K562 (cell line): ENCODE data around the gene ENTR1. TPM values are rescaled to one million over a fixed set of nuclear protein-coding genes. Genes with fewer than 3 reads are reported as not detected.

ENCODE experiments used
- ATAC-seq: fragments of 200-7000 bp; cut with Tn5 transposase; 3 replicates; pipeline ENCODE4 v1.9.1; 2020; ENCODE audit warnings: moderate library complexity
- BruUV-seq: library from RNA; stranded (reverse); fragments of 400-500 nt; replicated peaks from 2 replicates; lab custom pipeline; 2021; lab: Mats Ljungman, UMichigan
- CTCF ChIA-PET: fragments of 300-600 bp; formaldehyde crosslinking; extraction: SDS; loops from one replicate; lab custom pipeline; 2021; ENCODE audit warnings: low intra/inter-chr PET ratio; lab: Yijun Ruan, JAX
- POLR2A ChIA-PET: fragments of 300-600, 350-650 bp; sonication (Branson Sonifier 250); formaldehyde crosslinking; extraction: SDS; loops from one replicate; lab custom pipeline; 2021; ENCODE audit warnings: antibody characterized with exemption, inconsistent platforms; lab: Yijun Ruan, JAX
- DNase-seq, 4 experiments: peaks; one replicate each; pipeline versions ENCODE4 v3.0.0 to v3.0.0-alpha.2; 2011 to 2018; ENCODE audit warnings: low spot score in 3 of 4, mixed read lengths in 3 of 4; ENCODE audit errors: extremely low read depth in 1 of 4
- FAIRE-seq: peaks from 2 replicates; lab custom pipeline; 2011; peaks lifted over from hg19 to GRCh38; lab: Jason Lieb, UNC
- H2AFZ ChIP-seq: 2 replicates; pipeline ENCODE4 v1.6.0; 2011; ENCODE audit warnings: low read depth, low read length, control low read depth, inconsistent platforms
- H3K27ac ChIP-seq: fragments of 200-600 bp; 3 replicates; pipeline ENCODE4 v1.8.0; 2011; ENCODE audit warnings: low read depth, mild to moderate bottlenecking, control low read depth, inconsistent platforms, low read length, moderate library complexity, mixed read lengths; ENCODE audit errors: extremely low read depth
- H3K27me3 ChIP-seq, 2 experiments: fragments of 300-600 bp in 1 of 2; 2 replicates in 1 of 2; 3 replicates in 1 of 2; pipeline versions ENCODE4 v1.6.0 to v1.8.0; 2011; ENCODE audit warnings: inconsistent platforms in 2 of 2, low read length in 2 of 2, mild to moderate bottlenecking in 1 of 2, mixed read lengths in 1 of 2, moderate library complexity in 1 of 2; ENCODE audit not compliant: control insufficient read depth in 2 of 2, insufficient read depth in 2 of 2
- H3K36me3 ChIP-seq: fragments of 300-600 bp; 3 replicates; pipeline ENCODE4 v1.8.0; 2011; ENCODE audit warnings: mild to moderate bottlenecking, low read length, inconsistent platforms; ENCODE audit not compliant: control insufficient read depth, insufficient read depth
- H3K4me1 ChIP-seq, 2 experiments: fragments of 200-600 bp in 1 of 2; replicated peaks in 1 of 2; 2 replicates in 1 of 2; 3 replicates in 1 of 2; pipeline versions ENCODE4 v1.5.1 to v1.8.0; 2011; ENCODE audit warnings: inconsistent platforms in 2 of 2, low read length in 2 of 2, mild to moderate bottlenecking in 1 of 2, mixed read lengths in 1 of 2, moderate library complexity in 1 of 2; ENCODE audit not compliant: control insufficient read depth in 2 of 2, insufficient read depth in 2 of 2
- H3K4me2 ChIP-seq: 2 replicates; pipeline ENCODE4 v1.6.1; 2011; ENCODE audit warnings: low read length, control low read depth, inconsistent platforms, mixed read lengths; ENCODE audit not compliant: insufficient read depth
- H3K4me3 ChIP-seq: fragments of 200-600 bp; sonication (generic), shearing (Covaris generic); 2 replicates; pipeline ENCODE4 v1.5.1; 2016; ENCODE audit warnings: control low read depth, inconsistent platforms
- H3K79me2 ChIP-seq: fragments of 200-600 bp; 3 replicates; pipeline ENCODE4 v1.8.0; 2011; ENCODE audit warnings: low read length, inconsistent platforms; ENCODE audit not compliant: control insufficient read depth, insufficient read depth
- H3K9ac ChIP-seq, 2 experiments: 2 replicates each; pipeline versions ENCODE4 v1.6.0 to v1.6.1; 2011; ENCODE audit warnings: low read depth in 2 of 2, low read length in 2 of 2, control low read depth in 1 of 2, inconsistent platforms in 1 of 2, mild to moderate bottlenecking in 1 of 2, mixed read lengths in 1 of 2; ENCODE audit not compliant: insufficient read depth in 1 of 2
- H3K9me1 ChIP-seq: one replicate; pipeline ENCODE4 v1.6.0; 2011; ENCODE audit warnings: inconsistent platforms, mild to moderate bottlenecking, low read length, moderate library complexity; ENCODE audit not compliant: control insufficient read depth, insufficient read depth
- H3K9me3 ChIP-seq: replicated peaks from 2 replicates; pipeline ENCODE4 v1.5.1; 2011; ENCODE audit warnings: low read depth, low read length, inconsistent platforms; ENCODE audit not compliant: control insufficient read depth, insufficient read depth
- H4K20me1 ChIP-seq: replicated peaks from 2 replicates; pipeline ENCODE4 v1.6.1; 2011; ENCODE audit warnings: low read length, inconsistent platforms, mixed read lengths; ENCODE audit not compliant: control insufficient read depth, insufficient read depth
- POLR2G ChIP-seq: fragments of 200-400 bp; formaldehyde crosslinking; IDR thresholded peaks from 2 replicates; pipeline ENCODE4 v1.6.1; 2017; ENCODE audit warnings: low read depth, mild to moderate bottlenecking, antibody characterized with exemption, low read length, moderate library complexity
- TBP ChIP-seq: optimal IDR thresholded peaks from 2 replicates; pipeline ENCODE3; 2011; ENCODE audit warnings: low read depth, low read length, improper control_type of control experiment
- XRCC4 ChIP-seq: IDR thresholded peaks from one replicate; pipeline ENCODE4 v1.6.1; 2011; ENCODE audit not compliant: insufficient read depth, insufficient read length; ENCODE audit errors: extremely low read depth
- ZFP36 ChIP-seq: fragments of 150-350 bp; IDR thresholded peaks from 2 replicates; pipeline ENCODE4 v1.6.1; 2018; ENCODE audit warnings: low read length, low read depth; ENCODE audit not compliant: partially characterized antibody
- ZNF24 ChIP-seq: fragments of 450-650 bp; IDR thresholded peaks from 2 replicates; pipeline ENCODE4 v1.6.1; 2016
- WGBS: fragments of 100-300 bp; shearing (Covaris generic); methylation state at CpG from one replicate; pipeline ENCODE4 v1.1.6; 2016; ENCODE audit warnings: low coverage, mixed read lengths; ENCODE audit not compliant: insufficient coverage; ENCODE audit errors: missing lambda C conversion rate; 5-methylcytosine and 5-hydroxymethylcytosine counted together
- in situ Hi-C: fragments of 300-500 bp; cut with MboI; formaldehyde crosslinking; loops from 4 replicates; pipeline ENCODE4 v1.15.0; 2018; ENCODE audit warnings: inconsistent platforms, mixed read lengths
- intact Hi-C: fragments of 100-400 bp; cut with micrococcal nuclease; formaldehyde crosslinking; loops from 2 replicates; pipeline ENCODE4 v1.14.2; 2022
- polyA plus RNA-seq, 8 experiments: library from polyadenylated mRNA; depleted of rRNA in 4 of 8; stranded (reverse) in 5 of 8; unstranded in 3 of 8; fragments of >200 nt; fragmentation: Nextera tagmentation in 2 of 8; fragmentation: Illumina TruSeq in 1 of 8; extraction: Ambion mirVana in 2 of 8; extraction: Trizol in 1 of 8; gene quantifications; 2 replicates each; pipeline versions ENCODE4 v1.2.1 to v1.2.3, GENCODE V29; 2011 to 2014; ENCODE audit warnings: inconsistent platforms in 1 of 8, missing spikeins in 1 of 8
- total RNA-seq, 7 experiments: library from RNA; depleted of rRNA in 6 of 7; stranded (reverse); fragments of >200 nt in 6 of 7; fragmentation: Illumina TruSeq in 2 of 7; extraction: Trizol in 2 of 7; gene quantifications; 2 replicates each; pipeline versions ENCODE4 v1.2.1 to v1.2.3, GENCODE V29; 2011 to 2021; ENCODE audit warnings: low replicate concordance in 1 of 7
- TF ChIP-seq, protein P1 (sequence below): fragments of 450-650 bp; formaldehyde crosslinking; IDR thresholded peaks from 2 replicates; pipeline ENCODE4 v1.4.0; 2020; ENCODE audit warnings: mild to moderate bottlenecking, moderate library complexity
- TF ChIP-seq, protein P2 (sequence below), 2 experiments: fragments of 450-650 bp; IDR thresholded peaks; 2 replicates each; pipeline ENCODE4 v1.6.1; 2018; ENCODE audit warnings: mild to moderate bottlenecking in 2 of 2, low read depth in 1 of 2; ENCODE audit not compliant: partially characterized antibody in 2 of 2
- TF ChIP-seq, protein P3 (sequence below): IDR thresholded peaks from 2 replicates; pipeline ENCODE4 v1.6.1; 2014; ENCODE audit warnings: antibody characterized with exemption

The ENTR1 gene
- total and polyA plus RNA-seq, 9 of the 15 experiments (the other 6 are each of a cell fraction or from before 2014, with no cell fraction given), result 6.7 to 106 (median 72.6) TPM

DNA sequence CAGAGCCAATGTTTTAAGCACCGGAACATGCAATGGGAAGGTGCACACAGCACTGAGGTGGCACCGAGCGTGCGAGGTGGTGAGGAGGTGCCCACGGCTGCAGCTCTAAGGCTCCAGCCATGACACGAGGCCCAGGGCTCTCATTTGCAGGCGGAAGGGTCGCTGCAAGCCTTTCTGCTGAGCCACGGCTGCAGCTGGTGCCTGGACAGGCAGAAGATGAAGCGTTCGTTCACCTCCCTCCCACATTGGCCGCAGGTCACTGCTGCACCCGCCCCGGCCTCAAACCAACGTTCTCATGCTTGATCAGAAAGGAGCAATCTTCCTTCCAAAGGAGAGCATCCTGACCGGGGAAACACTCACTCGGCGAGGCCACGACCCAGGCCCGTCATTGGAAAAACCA, 33.7 kb upstream of the ENTR1 start:
- FAIRE-seq, result no peak
- intact Hi-C loops, result no loop called here
- Histone ChIP-seq H3K27ac (no peak overlapping the region), H2AFZ (no peak overlapping the region), H3K4me1 (peaks cover 4 to 19% of the 10 kb centered on the region in 2 experiments; a peak in 3 of 5 replicates), H3K4me3 (no peak overlapping the region), H3K4me2 (no peak overlapping the region), H3K9me3 (no peaks in the 10 kb centered on the region), H3K9ac (no peak overlapping the region), H4K20me1 (peaks cover 16% of the 10 kb centered on the region), H3K27me3 (no peaks in the 10 kb centered on the region), H3K79me2 (peaks cover 5% of the 10 kb centered on the region), H3K9me1 (peaks cover 11% of the 10 kb centered on the region), H3K36me3 (peaks cover 82% of the 10 kb centered on the region)
- BruUV-seq, result no TSS peak
- ATAC-seq, result no peak
- in situ Hi-C loops, result no loop called here
- CTCF ChIA-PET, result no interaction called here
- TF ChIP-seq POLR2G (peak; percentile 29; the same call in 1 of the 2 replicates), XRCC4 (no peak)
- POLR2A ChIA-PET, result interaction anchor here (1.6 kb wide), 1 partner anchor 14 kb away, joined by 7 read pairs; no protein-coding TSS in a partner anchor
- DNase-seq, result no peak
- WGBS, result 93% methylated on average over 20 of the region's 20 CpGs

DNA sequence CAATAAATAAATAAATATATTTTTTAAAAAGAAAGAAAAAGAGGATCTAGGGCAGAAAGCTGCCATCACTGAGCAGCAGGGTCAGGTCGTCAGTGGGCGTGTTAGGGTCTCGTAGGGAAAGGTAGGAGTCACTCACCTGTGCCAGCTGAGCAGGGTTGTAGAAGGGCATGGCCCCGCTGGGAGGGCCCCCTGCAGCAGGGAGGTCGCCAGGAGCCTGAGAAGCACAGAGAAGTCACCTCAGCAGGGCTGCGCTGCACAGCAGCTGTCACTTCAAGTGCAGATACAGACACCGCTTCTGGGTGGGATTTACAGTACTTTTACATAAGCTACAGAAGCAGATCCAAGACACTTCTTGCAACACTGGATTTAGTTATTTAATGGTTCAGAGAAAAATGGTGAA, 33.3 kb upstream of the ENTR1 start:
- Histone ChIP-seq H3K9me3 (no peaks in the 10 kb centered on the region), H3K4me1 (peaks cover 4 to 23% of the 10 kb centered on the region in 2 experiments; a peak in 3 of 5 replicates), H2AFZ (no peak overlapping the region), H3K4me2 (no peak overlapping the region), H3K4me3 (no peak overlapping the region), H3K9me1 (peaks cover 11% of the 10 kb centered on the region), H4K20me1 (peaks cover 16% of the 10 kb centered on the region), H3K36me3 (peaks cover 78% of the 10 kb centered on the region), H3K27ac (no peak overlapping the region), H3K27me3 (no peaks in the 10 kb centered on the region), H3K79me2 (peaks cover 9% of the 10 kb centered on the region), H3K9ac (peak overlapping the region in 1 of 2 experiments; percentile 55; a peak in 1 of 4 replicates)
- no peak for DNase-seq
- no peak for ATAC-seq
- POLR2A ChIA-PET, result interaction anchor here (0.7 to 1.9 kb wide), 2 partner anchors 10 to 20 kb away, joined by 3 to 5 read pairs; no protein-coding TSS in a partner anchor
- 89% methylated on average over 6 of the region's 7 CpGs for WGBS
- CTCF ChIA-PET, result no interaction called here
- no peak for FAIRE-seq
- intact Hi-C loops, result no loop called here
- BruUV-seq, result no TSS peak
- in situ Hi-C loops, result no loop called here
- TF ChIP-seq, protein P1, sequence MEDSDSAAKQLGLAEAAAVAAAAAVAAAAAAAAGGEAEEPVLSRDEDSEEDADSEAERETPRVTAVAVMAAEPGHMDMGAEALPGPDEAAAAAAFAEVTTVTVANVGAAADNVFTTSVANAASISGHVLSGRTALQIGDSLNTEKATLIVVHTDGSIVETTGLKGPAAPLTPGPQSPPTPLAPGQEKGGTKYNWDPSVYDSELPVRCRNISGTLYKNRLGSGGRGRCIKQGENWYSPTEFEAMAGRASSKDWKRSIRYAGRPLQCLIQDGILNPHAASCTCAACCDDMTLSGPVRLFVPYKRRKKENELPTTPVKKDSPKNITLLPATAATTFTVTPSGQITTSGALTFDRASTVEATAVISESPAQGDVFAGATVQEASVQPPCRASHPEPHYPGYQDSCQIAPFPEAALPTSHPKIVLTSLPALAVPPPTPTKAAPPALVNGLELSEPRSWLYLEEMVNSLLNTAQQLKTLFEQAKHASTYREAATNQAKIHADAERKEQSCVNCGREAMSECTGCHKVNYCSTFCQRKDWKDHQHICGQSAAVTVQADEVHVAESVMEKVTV (CRISPR knock-in tag), result no peak
- no peak for TF ChIP-seq TBP
- TF ChIP-seq, protein P2, sequence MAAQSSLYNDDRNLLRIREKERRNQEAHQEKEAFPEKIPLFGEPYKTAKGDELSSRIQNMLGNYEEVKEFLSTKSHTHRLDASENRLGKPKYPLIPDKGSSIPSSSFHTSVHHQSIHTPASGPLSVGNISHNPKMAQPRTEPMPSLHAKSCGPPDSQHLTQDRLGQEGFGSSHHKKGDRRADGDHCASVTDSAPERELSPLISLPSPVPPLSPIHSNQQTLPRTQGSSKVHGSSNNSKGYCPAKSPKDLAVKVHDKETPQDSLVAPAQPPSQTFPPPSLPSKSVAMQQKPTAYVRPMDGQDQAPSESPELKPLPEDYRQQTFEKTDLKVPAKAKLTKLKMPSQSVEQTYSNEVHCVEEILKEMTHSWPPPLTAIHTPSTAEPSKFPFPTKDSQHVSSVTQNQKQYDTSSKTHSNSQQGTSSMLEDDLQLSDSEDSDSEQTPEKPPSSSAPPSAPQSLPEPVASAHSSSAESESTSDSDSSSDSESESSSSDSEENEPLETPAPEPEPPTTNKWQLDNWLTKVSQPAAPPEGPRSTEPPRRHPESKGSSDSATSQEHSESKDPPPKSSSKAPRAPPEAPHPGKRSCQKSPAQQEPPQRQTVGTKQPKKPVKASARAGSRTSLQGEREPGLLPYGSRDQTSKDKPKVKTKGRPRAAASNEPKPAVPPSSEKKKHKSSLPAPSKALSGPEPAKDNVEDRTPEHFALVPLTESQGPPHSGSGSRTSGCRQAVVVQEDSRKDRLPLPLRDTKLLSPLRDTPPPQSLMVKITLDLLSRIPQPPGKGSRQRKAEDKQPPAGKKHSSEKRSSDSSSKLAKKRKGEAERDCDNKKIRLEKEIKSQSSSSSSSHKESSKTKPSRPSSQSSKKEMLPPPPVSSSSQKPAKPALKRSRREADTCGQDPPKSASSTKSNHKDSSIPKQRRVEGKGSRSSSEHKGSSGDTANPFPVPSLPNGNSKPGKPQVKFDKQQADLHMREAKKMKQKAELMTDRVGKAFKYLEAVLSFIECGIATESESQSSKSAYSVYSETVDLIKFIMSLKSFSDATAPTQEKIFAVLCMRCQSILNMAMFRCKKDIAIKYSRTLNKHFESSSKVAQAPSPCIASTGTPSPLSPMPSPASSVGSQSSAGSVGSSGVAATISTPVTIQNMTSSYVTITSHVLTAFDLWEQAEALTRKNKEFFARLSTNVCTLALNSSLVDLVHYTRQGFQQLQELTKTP (IDR thresholded peaks at IDR 0.05; ENCODE audit: low read depth in 1 of 2, partially characterized antibody in 2 of 2), result no peak
- TF ChIP-seq ZNF24, result no peak
- TF ChIP-seq, protein P3, sequence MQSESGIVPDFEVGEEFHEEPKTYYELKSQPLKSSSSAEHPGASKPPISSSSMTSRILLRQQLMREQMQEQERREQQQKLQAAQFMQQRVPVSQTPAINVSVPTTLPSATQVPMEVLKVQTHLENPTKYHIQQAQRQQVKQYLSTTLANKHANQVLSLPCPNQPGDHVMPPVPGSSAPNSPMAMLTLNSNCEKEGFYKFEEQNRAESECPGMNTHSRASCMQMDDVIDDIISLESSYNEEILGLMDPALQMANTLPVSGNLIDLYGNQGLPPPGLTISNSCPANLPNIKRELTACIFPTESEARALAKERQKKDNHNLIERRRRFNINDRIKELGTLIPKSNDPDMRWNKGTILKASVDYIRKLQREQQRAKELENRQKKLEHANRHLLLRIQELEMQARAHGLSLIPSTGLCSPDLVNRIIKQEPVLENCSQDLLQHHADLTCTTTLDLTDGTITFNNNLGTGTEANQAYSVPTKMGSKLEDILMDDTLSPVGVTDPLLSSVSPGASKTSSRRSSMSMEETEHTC, result no peak
- TF ChIP-seq ZFP36, result no peak
